Activated naive CD4-positive, alpha-beta T cell (primary cell): Measurements from ENCODE around the gene NUCKS1.

Experiments used
- DNase-seq, 4 experiments: peaks; one replicate each; lab custom pipeline; 2025; lab: John Stamatoyannopoulos, UW

The NUCKS1 gene

GRCh38 chr1:205770618-205771017 lies 20.6 kb upstream of the NUCKS1 start:
- DNase-seq = no peak

- no peak for DNase-seq
Measured at GRCh38 chr1:205769641-205770365, 19.8 kb upstream of the NUCKS1 start.

GRCh38 chr1:205767248-205767647 lies 17.3 kb upstream of the NUCKS1 start:
- DNase-seq = no peak

- no peak for DNase-seq
Measured at GRCh38 chr1:205766570-205766969, 16.6 kb upstream of the NUCKS1 start.

- DNase-seq = no peak
Measured at GRCh38 chr1:205766038-205766437, 16.1 kb upstream of the NUCKS1 start.

GRCh38 chr1:205764578-205764977 lies 14.6 kb upstream of the NUCKS1 start:
- no peak for DNase-seq

GRCh38 chr1:205763980-205764379 lies 14.0 kb upstream of the NUCKS1 start:
- no peak for DNase-seq

GRCh38 chr1:205760606-205761005 lies 10.6 kb upstream of the NUCKS1 start:
- DNase-seq = no peak

GRCh38 chr1:205756552-205756951 lies 6.6 kb upstream of the NUCKS1 start:
- no peak for DNase-seq

GRCh38 chr1:205754857-205755256 lies 4.9 kb upstream of the NUCKS1 start:
- no peak for DNase-seq

- no peak for DNase-seq
Measured at GRCh38 chr1:205751036-205751651, 1.2 kb upstream of the NUCKS1 start.

GRCh38 chr1:205749234-205750137 lies 496 bp downstream of the NUCKS1 start:
- peak; percentile 82 to 95 (median 84) for DNase-seq

GRCh38 chr1:205748403-205749233 lies 1.4 kb downstream of the NUCKS1 start:
- peak in 1 of 4 experiments; percentile 38 for DNase-seq

- no peak for DNase-seq
Measured at GRCh38 chr1:205746757-205747412, 3.1 kb downstream of the NUCKS1 start.

- no peak for DNase-seq
Measured at GRCh38 chr1:205744403-205744802, 5.6 kb downstream of the NUCKS1 start.

- DNase-seq = no peak
Measured at GRCh38 chr1:205743977-205744376, 6.0 kb downstream of the NUCKS1 start.

- no peak for DNase-seq
Measured at GRCh38 chr1:205741681-205742080, 8.3 kb downstream of the NUCKS1 start.

- no peak for DNase-seq
Measured at GRCh38 chr1:205739348-205740160, 10.4 kb downstream of the NUCKS1 start.

GRCh38 chr1:205735218-205735617 lies 14.8 kb downstream of the NUCKS1 start:
- DNase-seq = no peak

- DNase-seq = no peak
Measured at GRCh38 chr1:205733438-205734175, 16.4 kb downstream of the NUCKS1 start.
